ENCODE data around the gene SPATA13. TPM values are rescaled to one million over a fixed set of nuclear protein-coding genes. Genes with fewer than 3 reads are reported as not detected.
A peak's percentile ranks its signal among the peaks of the same experiment; 100 is the strongest.
"Not testable (repeated sequence)": the region's sequence is repeated elsewhere in the genome, so short reads cannot be mapped to it uniquely, and the experiment has no call there.

The SPATA13 gene
- total and polyA plus RNA-seq, 10 donors: 12.0 to 185 (median 125) TPM

GRCh38 chr13:24304620-24305019 is 144.1 kb downstream of the SPATA13 start:
- Histone ChIP-seq H3K4me1 (peaks cover 0 to 55% (median 24%) of the 10 kb centered on the region in 6 donors), H3K9me3 (no peaks in the 10 kb centered on the region), H3K4me3 (no peak overlapping the region), H3K27ac (peak overlapping the region in 3 of 8 donors; percentile 21 to 33 (median 33)), H3K36me3 (peaks cover 0 to 85% (median 55%) of the 10 kb centered on the region in 6 donors), H3K27me3 (replicated peaks in 1 of 7) (no peaks in the 10 kb centered on the region)
- TF ChIP-seq POLR2AphosphoS5 (IDR thresholded peaks at IDR 0.05) (peak in 2 of 3 donors; percentile 16 to 30), CTCF (IDR thresholded peaks at IDR 0.05 in 8 of 11, conservative IDR thresholded peaks at IDR 0.05 in 3 of 11) (no peak)
- 76 to 83% (median 80%) methylated on average over 5 of the region's 5 CpGs for WGBS, 5 donors
- DNase-seq: no peak
- intact Hi-C loops (cut with DNase I; ENCODE audit: low total_unique reads): no loop called here

DNA sequence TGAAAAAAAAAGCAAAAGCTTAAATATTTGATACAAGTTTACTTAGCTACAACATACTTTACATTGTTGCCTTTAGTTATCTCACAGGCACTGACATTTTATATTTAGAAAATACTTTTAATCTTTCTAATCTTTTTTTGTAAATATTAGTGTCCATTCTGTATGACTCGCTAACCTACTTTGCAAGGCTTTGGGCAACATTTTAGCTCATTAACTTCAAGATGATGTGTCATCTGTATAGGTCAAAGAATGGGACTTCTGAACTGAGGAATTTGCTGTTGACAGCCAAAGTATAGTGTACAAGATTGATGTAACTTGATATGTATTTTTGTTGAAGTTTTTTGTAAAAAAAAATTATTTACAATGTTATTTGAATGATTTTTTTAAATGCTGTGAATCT is 146.1 kb downstream of the SPATA13 start:
- Histone ChIP-seq H3K9me3 (no peaks in the 10 kb centered on the region), H3K4me3 (no peak overlapping the region), H3K27ac (peak overlapping the region in 2 of 8 donors; percentile 17 to 37), H3K4me1 (peaks cover 0 to 40% (median 17%) of the 10 kb centered on the region in 6 donors), H3K36me3 (peaks cover 0 to 65% (median 37%) of the 10 kb centered on the region in 6 donors), H3K27me3 (replicated peaks in 1 of 7) (no peaks in the 10 kb centered on the region)
- TF ChIP-seq POLR2A (IDR thresholded peaks at IDR 0.05) (no peak), POLR2AphosphoS5 (IDR thresholded peaks at IDR 0.05) (no peak)
- 85 to 94% (median 88%) methylated on average over 1 of the region's 1 CpG for WGBS, 5 donors
- no peak for DNase-seq
- intact Hi-C loops (cut with DNase I; ENCODE audit: low total_unique reads): no loop called here

DNA sequence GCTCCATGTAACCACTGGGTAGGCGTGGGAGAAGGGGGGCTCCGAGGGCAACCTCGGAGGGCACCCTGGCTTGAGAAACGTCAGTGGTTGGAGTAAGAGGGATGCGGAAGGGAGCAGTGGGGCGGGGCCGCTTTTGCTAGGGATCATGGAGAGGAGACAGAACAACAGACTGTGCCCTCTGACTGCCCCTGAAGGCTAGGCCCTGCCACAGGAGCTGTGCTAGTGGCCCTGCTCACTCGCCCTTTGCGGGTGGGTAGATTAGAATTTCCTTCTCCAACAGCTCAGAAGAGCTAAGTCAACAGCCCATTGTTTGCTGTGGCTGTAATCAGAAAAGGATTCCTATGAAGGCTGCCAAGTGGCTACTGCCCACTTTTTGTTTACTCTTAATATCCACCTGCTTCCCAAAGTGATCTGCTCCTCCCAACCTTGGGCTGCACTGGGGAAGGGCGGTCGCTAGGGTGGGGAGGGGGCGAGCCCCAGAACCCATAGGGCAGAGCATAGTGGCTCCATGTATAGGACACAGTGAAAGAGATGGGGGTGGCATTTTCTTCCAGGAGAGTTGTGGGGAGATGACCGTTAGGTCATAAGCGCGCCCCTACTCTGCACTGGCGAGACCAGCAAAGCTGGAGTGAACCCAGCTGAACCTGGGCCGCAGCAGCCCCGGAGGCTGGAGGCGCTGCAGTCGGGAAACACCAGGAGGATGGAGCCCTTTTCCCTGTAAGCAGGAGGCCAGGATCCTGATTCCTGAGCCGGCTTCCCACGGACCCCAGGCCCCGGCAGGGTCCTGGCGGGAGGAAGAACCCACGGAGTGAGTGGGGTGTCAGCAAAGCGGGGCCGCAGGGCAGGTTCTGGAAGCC is 146.9 kb downstream of the SPATA13 start:
- H3K4me1 ChIP-seq: peaks cover 0 to 40% (median 17%) of the 10 kb centered on the region in 6 donors
- no peaks in the 10 kb centered on the region for H3K9me3 ChIP-seq
- no peak for TF ChIP-seq POLR2A (IDR thresholded peaks at IDR 0.05)
- peak; percentile 6 to 30 (median 25) for TF ChIP-seq POLR2AphosphoS5 (IDR thresholded peaks at IDR 0.05)
- H3K27me3 ChIP-seq (replicated peaks in 1 of 7): no peaks in the 10 kb centered on the region
- H3K27ac ChIP-seq: peak overlapping the region in 3 of 8 donors; percentile 7 to 37 (median 18)
- 86 to 93% (median 88%) methylated on average over 27 of the region's 27 CpGs for WGBS, 5 donors
- intact Hi-C loops (cut with DNase I; ENCODE audit: low total_unique reads): no loop called here
- no peak for DNase-seq
- H3K36me3 ChIP-seq: peaks cover 0 to 57% (median 32%) of the 10 kb centered on the region in 6 donors
- H3K4me3 ChIP-seq: no peak overlapping the region

GRCh38 chr13:24308068-24308445 is 147.5 kb downstream of the SPATA13 start:
- H3K27me3 ChIP-seq (replicated peaks in 1 of 7): no peaks in the 10 kb centered on the region
- peaks cover 0 to 38% (median 14%) of the 10 kb centered on the region in 6 donors for H3K4me1 ChIP-seq
- peak overlapping the region in 3 of 8 donors; percentile 7 to 37 (median 18) for H3K27ac ChIP-seq
- H3K9me3 ChIP-seq: no peaks in the 10 kb centered on the region
- no peak overlapping the region for H3K4me3 ChIP-seq
- peaks cover 0 to 50% (median 26%) of the 10 kb centered on the region in 6 donors for H3K36me3 ChIP-seq
- 77 to 88% (median 84%) methylated on average over 29 to 33 of the region's 33 CpGs for WGBS, 5 donors
- intact Hi-C loops (cut with DNase I; ENCODE audit: low total_unique reads): no loop called here
- TF ChIP-seq CTCF (IDR thresholded peaks at IDR 0.05 in 8 of 11, conservative IDR thresholded peaks at IDR 0.05 in 3 of 11): no peak
- peak in 1 of 3 donors; percentile 78 for TF ChIP-seq POLR2AphosphoS5 (IDR thresholded peaks at IDR 0.05)
- no peak for DNase-seq

DNA sequence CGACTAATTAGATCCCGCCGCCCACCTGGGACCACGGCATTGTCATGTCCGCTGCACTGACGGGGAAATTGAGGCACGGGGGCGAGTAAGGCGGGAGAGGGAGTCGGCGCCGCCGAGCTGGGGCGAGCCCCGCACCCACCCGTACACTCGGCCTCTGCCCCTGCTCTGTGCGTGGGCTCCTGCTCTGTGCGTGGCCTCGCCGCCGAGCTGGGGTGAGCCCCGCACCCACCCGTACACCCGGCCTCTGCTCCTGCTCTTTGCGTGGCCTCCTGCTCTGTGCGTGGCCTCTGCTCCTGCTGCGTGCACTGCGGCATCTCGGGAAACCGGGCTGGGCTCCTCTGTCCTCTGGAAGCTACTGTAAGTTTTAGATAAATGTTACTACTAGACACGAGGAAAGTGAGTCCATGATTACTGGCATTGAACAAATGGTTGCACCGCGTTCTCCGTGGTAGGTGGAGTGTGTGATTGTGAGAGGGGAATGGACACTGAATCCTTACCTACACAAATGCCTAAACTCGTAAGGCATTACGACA is 148.0 kb downstream of the SPATA13 start:
- WGBS, 5 donors: 85 to 94% (median 89%) methylated on average over 37 of the region's 37 CpGs
- TF ChIP-seq CTCF (IDR thresholded peaks at IDR 0.05 in 8 of 11, conservative IDR thresholded peaks at IDR 0.05 in 3 of 11): no peak
- TF ChIP-seq POLR2A (IDR thresholded peaks at IDR 0.05): no peak
- TF ChIP-seq POLR2AphosphoS5 (IDR thresholded peaks at IDR 0.05): peak in 1 of 3 donors; percentile 19
- H3K4me3 ChIP-seq: no peak overlapping the region
- H3K4me1 ChIP-seq: peaks cover 0 to 35% (median 12%) of the 10 kb centered on the region in 6 donors
- H3K9me3 ChIP-seq: no peaks in the 10 kb centered on the region
- peak overlapping the region in 3 of 8 donors; percentile 18 to 36 (median 22) for H3K27ac ChIP-seq
- no peaks in the 10 kb centered on the region for H3K27me3 ChIP-seq (replicated peaks in 1 of 7)
- intact Hi-C loops (cut with DNase I; ENCODE audit: low total_unique reads): no loop called here
- DNase-seq: no peak
- H3K36me3 ChIP-seq: peaks cover 0 to 46% (median 21%) of the 10 kb centered on the region in 6 donors

- H3K27me3 ChIP-seq (replicated peaks in 1 of 7); intact Hi-C loops (cut with DNase I; ENCODE audit: low total_unique reads); DNase-seq; H3K4me3 ChIP-seq; H3K9me3 ChIP-seq: not testable (repeated sequence)
- H3K27ac ChIP-seq: peak within 1 kb of the TSS in 2 of 8 donors; percentile 22 to 36
- 68 to 78% (median 74%) methylated on average over 2 of the region's 2 CpGs for WGBS, 5 donors
- peaks cover 0 to 29% (median 8%) of the 10 kb centered on the region in 6 donors for H3K4me1 ChIP-seq
- peaks cover 0 to 38% (median 13%) of the 10 kb centered on the region in 6 donors for H3K36me3 ChIP-seq
Measured at GRCh38 chr13:24309300-24309699, 148.8 kb downstream of the SPATA13 start, which contains the start of gene C1QTNF9. Gene C1QTNF9 (plus strand): TSS chr13:24309580. CDS start chr13:24316004, 6,424 bp downstream.
